ENCODE results near the gene PPP1R3G.

Gene PPP1R3G

GRCh38 chr6:5094327-5094726, 9.2 kb downstream of the PPP1R3G start:
- Mint-ChIP-seq H3K9me3 (no peaks in the 10 kb centered on the region), H3K4me3 (no peak overlapping the region), H3K36me3 (ENCODE audit: low read depth) (no peaks in the 10 kb centered on the region), H3K27ac (no peak overlapping the region), H3K27me3 (peaks cover 42% of the 10 kb centered on the region), H3K4me1 (ENCODE audit: low read depth) (peaks cover 19% of the 10 kb centered on the region)
- no peak for DNase-seq

DNA sequence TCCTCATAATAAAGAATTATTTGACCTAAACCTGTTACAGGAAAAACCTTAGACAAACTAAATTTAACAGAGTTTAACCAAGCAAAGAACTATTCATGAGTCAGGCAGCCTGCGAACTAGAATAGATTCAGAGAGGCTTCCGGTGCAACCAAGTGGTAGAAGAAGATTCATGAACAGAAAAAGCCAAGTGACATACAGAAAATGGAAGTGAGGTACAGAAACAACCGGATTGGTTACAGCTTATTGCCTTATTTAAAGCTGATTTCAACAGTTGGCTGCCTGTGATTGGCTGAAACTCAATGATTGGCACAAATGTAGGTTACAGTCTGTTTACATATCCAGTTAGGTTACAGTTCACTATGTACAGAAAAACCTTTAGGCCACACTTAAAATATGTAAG, 10.1 kb downstream of the PPP1R3G start:
- peaks cover 16% of the 10 kb centered on the region for H3K4me1 Mint-ChIP-seq (ENCODE audit: low read depth)
- peaks cover 35% of the 10 kb centered on the region for H3K27me3 Mint-ChIP-seq

DNA sequence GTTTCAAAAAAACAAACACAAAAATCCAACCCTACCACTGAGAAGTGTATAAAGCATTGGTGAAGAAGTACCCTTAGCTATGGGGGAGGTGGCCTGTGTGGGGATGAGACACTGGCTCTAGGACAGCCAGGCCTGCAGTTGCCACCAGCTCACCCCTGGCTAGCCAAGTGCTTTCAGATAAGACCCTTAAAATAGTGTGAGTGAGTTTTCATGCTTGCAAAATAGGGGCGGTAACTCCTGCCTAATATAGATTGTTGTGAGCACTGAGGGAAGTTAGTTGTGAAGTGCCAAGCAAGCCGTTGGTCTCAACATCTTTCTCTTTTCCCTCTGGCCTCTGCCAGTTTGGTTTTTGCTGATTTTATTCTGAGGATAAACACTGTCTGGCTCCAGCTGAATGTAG, 11.3 kb downstream of the PPP1R3G start:
- no peaks in the 10 kb centered on the region for H3K9me3 Mint-ChIP-seq
- H3K27me3 Mint-ChIP-seq = peaks cover 24% of the 10 kb centered on the region
- H3K36me3 Mint-ChIP-seq (ENCODE audit: low read depth) = no peaks in the 10 kb centered on the region

More for the DNA sequence above, 10.1 kb downstream of the PPP1R3G start:
- DNase-seq = no peak
- Mint-ChIP-seq H3K36me3 (ENCODE audit: low read depth) (no peaks in the 10 kb centered on the region), H3K9me3 (no peaks in the 10 kb centered on the region), H3K27ac (no peak overlapping the region), H3K4me3 (no peak overlapping the region)

DNA sequence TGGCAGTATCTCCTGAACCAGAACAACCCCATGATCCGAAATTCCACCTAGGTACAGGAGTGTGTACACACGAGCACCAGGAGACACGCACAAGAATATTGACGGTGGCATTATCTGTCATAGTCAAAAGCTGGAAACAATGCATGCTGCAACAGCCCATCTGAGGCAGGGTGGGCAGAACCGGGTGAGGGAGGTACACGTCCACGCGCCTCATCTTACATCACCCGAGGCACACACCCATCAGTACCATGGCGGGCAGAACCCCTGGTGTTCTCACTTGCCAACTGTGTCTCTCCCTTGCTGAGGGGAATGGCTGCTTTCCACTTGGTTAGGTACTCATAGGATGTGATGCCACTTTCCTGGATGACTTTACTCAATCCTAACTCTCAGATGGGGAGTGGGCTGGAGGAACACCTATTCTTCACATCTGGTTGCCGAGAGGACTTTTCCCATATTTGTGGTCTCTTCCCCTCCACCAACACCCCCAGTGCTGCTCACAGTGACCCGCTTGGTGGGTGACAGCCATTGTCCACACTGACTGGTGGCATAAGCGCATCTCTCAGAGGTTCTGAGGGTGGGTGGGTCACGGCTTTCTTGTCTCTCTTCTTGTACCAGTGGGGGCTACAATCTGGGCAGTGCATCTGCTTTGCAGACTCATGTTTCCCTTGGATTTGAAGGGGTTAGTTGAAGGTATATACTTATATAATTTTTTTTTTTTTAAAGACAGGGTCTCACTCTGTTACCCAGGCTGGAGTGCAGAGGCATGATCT, 13.5 kb downstream of the PPP1R3G start:
- Mint-ChIP-seq H3K27ac (no peak overlapping the region), H3K27me3 (peaks cover 9% of the 10 kb centered on the region), H3K9me3 (no peaks in the 10 kb centered on the region), H3K4me1 (ENCODE audit: low read depth) (no peaks in the 10 kb centered on the region), H3K4me3 (no peak overlapping the region), H3K36me3 (ENCODE audit: low read depth) (no peaks in the 10 kb centered on the region)
- no peak for DNase-seq

More for the DNA sequence above, 11.3 kb downstream of the PPP1R3G start:
- DNase-seq = no peak
- Mint-ChIP-seq H3K27ac (no peak overlapping the region), H3K4me3 (no peak overlapping the region), H3K4me1 (ENCODE audit: low read depth) (peaks cover 6% of the 10 kb centered on the region)

GRCh38 chr6:5099537-5099936, 14.4 kb downstream of the PPP1R3G start:
- H3K27me3 Mint-ChIP-seq = peaks cover 3% of the 10 kb centered on the region
- H3K4me1 Mint-ChIP-seq (ENCODE audit: low read depth) = no peaks in the 10 kb centered on the region
- no peak overlapping the region for H3K27ac Mint-ChIP-seq
- DNase-seq = no peak
- no peak overlapping the region for H3K4me3 Mint-ChIP-seq
- H3K9me3 Mint-ChIP-seq = no peaks in the 10 kb centered on the region
- peaks cover 3% of the 10 kb centered on the region for H3K36me3 Mint-ChIP-seq (ENCODE audit: low read depth)

- Mint-ChIP-seq H3K9me3 (no peaks in the 10 kb centered on the region), H3K36me3 (ENCODE audit: low read depth) (peaks cover 3% of the 10 kb centered on the region), H3K27ac (no peak overlapping the region), H3K4me1 (ENCODE audit: low read depth) (no peaks in the 10 kb centered on the region), H3K27me3 (no peaks in the 10 kb centered on the region), H3K4me3 (no peak overlapping the region)
- no peak for DNase-seq
Measured at GRCh38 chr6:5100806-5101205, 15.7 kb downstream of the PPP1R3G start.

DNA sequence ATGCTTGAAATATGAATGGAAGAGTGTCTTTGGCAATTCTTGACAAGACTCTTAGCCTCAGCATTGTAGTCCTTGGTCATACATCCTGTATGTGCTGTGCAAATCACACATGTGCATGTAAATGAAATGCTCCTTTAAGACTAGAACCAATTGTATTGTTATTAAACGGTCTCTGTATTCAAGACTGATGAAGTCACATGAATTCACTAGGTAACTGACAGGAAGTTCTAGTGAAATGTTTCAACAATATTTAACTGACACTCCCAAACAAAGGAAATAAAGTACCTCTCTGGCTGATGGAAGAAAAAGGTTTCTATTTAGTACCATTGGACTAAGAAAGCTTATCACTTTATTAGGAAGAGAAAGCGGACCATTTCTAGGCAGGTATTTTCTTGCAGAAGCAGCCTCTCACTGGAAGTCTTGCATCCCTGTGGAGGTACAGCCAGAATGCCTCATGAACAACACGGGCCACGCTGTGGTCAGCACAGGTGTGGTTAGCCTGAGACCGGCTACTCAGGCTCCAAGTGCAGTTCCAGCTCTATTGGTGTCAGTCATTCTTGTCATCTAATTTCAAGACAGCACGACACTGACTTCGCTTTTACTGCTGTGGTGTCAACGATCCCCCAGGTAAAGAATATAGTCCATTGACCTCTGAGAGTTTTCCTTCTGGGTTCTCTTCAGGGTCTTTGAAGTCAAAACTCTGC, 17.3 kb downstream of the PPP1R3G start:
- no peaks in the 10 kb centered on the region for H3K27me3 Mint-ChIP-seq
- peaks cover 3% of the 10 kb centered on the region for H3K36me3 Mint-ChIP-seq (ENCODE audit: low read depth)
- no peak overlapping the region for H3K4me3 Mint-ChIP-seq
- H3K4me1 Mint-ChIP-seq (ENCODE audit: low read depth) = no peaks in the 10 kb centered on the region
- H3K9me3 Mint-ChIP-seq = no peaks in the 10 kb centered on the region
- DNase-seq = no peak
- H3K27ac Mint-ChIP-seq = no peak overlapping the region

DNA sequence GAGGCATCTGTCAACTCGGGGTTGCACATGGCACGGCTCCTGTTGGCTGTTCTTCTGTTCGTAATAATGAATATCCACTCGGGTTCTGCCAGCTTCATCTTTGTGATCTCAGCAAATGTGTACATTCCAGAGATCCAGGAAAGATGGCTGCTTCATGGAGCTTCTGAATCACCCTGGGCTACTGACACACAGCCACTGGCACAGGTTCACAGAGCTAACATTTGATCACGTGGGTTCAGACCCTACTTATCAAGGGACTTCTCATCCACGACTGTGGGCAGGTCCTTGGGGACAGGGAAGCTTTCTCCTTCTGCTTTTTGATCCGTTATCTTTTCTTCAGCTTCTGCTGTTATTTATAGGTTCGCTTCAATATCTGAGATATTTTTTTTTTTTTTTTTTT, 18.1 kb downstream of the PPP1R3G start:
- Mint-ChIP-seq H3K9me3 (no peaks in the 10 kb centered on the region), H3K27ac (no peak overlapping the region), H3K4me3 (no peak overlapping the region), H3K4me1 (ENCODE audit: low read depth) (no peaks in the 10 kb centered on the region), H3K36me3 (ENCODE audit: low read depth) (peaks cover 9% of the 10 kb centered on the region), H3K27me3 (no peaks in the 10 kb centered on the region)
- no peak for DNase-seq

DNA sequence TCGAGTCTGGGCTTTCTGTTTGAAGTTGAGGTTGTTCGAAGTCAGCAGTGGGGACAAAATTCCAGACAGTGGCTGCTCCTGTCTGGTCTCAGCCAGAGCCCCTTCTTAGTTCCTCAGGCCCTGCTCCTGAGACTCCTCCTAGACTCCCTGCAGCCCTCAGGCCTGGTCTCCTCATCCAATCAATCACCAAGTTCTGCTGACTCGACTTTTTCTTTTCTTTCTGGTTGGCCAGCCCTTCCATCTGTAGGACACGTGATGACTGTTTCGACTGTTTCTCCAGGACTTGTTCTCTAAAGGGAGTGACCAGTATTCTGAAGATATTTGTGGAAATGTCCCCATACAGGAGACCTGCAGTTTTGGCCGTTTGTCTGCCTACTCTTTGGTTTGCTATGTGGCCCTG, 19.5 kb downstream of the PPP1R3G start:
- no peak overlapping the region for H3K27ac Mint-ChIP-seq
- no peak for DNase-seq
- no peaks in the 10 kb centered on the region for H3K9me3 Mint-ChIP-seq
- H3K27me3 Mint-ChIP-seq = no peaks in the 10 kb centered on the region
- H3K4me3 Mint-ChIP-seq = no peak overlapping the region
- H3K4me1 Mint-ChIP-seq (ENCODE audit: low read depth) = no peaks in the 10 kb centered on the region
- H3K36me3 Mint-ChIP-seq (ENCODE audit: low read depth) = peaks cover 15% of the 10 kb centered on the region

DNA sequence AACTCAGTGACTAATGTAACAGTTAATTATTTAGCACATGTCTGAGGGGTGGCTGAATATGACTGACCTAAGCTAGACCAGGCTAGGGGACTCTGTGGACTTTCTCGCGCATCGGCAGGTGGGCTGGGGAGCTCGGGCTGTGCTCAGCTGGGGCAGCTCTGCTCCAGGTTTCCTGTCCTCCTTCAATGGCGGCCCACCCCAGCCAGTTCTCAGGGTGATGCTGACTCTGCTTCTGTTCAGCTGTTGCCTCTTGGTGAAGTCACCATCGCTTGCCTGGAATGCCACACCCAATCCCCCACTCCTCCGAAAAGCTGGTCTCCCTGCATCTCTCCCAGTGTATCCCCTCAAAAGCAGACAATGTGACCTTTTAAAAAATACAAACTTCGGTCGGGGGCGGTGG, 20.0 kb downstream of the PPP1R3G start:
- no peak for DNase-seq
- no peaks in the 10 kb centered on the region for H3K27me3 Mint-ChIP-seq
- peaks cover 19% of the 10 kb centered on the region for H3K36me3 Mint-ChIP-seq (ENCODE audit: low read depth)
- H3K9me3 Mint-ChIP-seq = no peaks in the 10 kb centered on the region
- H3K4me1 Mint-ChIP-seq (ENCODE audit: low read depth) = no peaks in the 10 kb centered on the region
- H3K27ac Mint-ChIP-seq = no peak overlapping the region
- H3K4me3 Mint-ChIP-seq = no peak overlapping the region

DNA sequence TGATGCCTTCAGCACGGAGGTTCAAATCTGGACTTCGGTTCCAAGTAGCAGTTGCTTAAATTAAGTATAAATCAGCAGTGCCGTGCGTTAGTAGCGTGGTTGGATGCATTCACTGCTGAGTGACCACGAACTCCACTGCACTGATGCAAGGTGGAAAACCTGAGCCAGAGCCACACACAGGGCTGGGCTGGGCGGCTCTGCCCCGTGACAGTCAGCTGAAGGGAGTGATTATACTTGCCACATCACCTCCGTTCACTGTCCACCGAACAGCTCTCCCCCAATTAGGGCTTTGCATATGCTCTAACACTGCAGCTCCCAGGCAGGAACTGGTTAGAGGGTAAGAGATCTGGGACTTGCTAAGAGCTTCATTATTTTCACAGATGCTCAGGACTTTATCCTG, 22.2 kb downstream of the PPP1R3G start:
- no peaks in the 10 kb centered on the region for H3K27me3 Mint-ChIP-seq
- no peak overlapping the region for H3K4me3 Mint-ChIP-seq
- DNase-seq = no peak
- no peaks in the 10 kb centered on the region for H3K9me3 Mint-ChIP-seq
- peaks cover 35% of the 10 kb centered on the region for H3K36me3 Mint-ChIP-seq (ENCODE audit: low read depth)
- H3K4me1 Mint-ChIP-seq (ENCODE audit: low read depth) = no peaks in the 10 kb centered on the region
- no peak overlapping the region for H3K27ac Mint-ChIP-seq

- peaks cover 39% of the 10 kb centered on the region for H3K36me3 Mint-ChIP-seq (ENCODE audit: low read depth)
- no peak overlapping the region for H3K4me3 Mint-ChIP-seq
- no peaks in the 10 kb centered on the region for H3K9me3 Mint-ChIP-seq
- no peaks in the 10 kb centered on the region for H3K4me1 Mint-ChIP-seq (ENCODE audit: low read depth)
- DNase-seq = no peak
- no peaks in the 10 kb centered on the region for H3K27me3 Mint-ChIP-seq
- no peak overlapping the region for H3K27ac Mint-ChIP-seq
Measured at GRCh38 chr6:5108068-5108467, 22.9 kb downstream of the PPP1R3G start.

- Mint-ChIP-seq H3K4me3 (no peak overlapping the region), H3K9me3 (no peaks in the 10 kb centered on the region), H3K27ac (no peak overlapping the region), H3K4me1 (ENCODE audit: low read depth) (no peaks in the 10 kb centered on the region), H3K36me3 (ENCODE audit: low read depth) (peaks cover 39% of the 10 kb centered on the region), H3K27me3 (no peaks in the 10 kb centered on the region)
- no peak for DNase-seq
Measured at GRCh38 chr6:5108536-5109150, 23.5 kb downstream of the PPP1R3G start.

DNA sequence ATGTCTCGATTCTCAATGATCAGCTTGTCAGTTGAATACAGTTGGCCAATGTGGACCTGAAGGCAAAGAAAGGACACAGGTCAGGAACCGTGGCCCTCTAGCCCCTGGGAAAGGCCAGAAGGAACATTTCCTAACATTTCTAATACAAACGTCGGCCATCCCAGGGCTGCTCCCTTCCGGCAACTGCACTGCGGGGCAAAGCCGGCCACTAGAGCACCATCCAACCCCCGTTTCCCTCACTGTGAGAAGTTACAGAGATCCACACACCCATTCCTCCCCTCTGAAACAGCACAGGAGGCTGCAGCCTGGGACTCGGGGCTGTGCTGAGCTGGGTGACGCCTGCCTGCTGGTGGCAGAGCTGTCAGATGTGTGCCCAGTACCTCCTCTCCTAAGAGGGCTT, 24.3 kb downstream of the PPP1R3G start:
- H3K4me1 Mint-ChIP-seq (ENCODE audit: low read depth) = no peaks in the 10 kb centered on the region
- DNase-seq = no peak
- H3K27me3 Mint-ChIP-seq = no peaks in the 10 kb centered on the region
- peaks cover 36% of the 10 kb centered on the region for H3K36me3 Mint-ChIP-seq (ENCODE audit: low read depth)
- H3K9me3 Mint-ChIP-seq = no peaks in the 10 kb centered on the region
- no peak overlapping the region for H3K4me3 Mint-ChIP-seq
- no peak overlapping the region for H3K27ac Mint-ChIP-seq

DNA sequence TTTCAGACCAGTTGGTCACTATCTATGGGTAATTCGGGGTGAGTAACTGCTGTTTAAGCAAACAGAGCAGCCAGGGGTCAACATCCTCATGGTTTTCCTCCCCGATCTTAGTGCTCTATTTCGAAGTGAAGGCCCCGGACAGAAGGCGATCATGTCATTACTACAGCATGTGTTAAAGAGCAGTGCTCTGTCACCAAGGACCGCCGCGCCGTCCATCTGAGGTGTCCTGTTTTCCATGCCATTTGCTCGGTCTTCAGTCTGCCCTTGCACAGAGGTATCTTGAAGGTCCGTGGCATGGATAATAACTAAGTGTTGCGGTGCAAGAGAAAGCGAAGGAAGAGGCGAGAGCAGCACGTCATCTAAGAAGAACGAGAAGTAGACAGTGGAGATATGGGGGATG, 25.1 kb downstream of the PPP1R3G start:
- Mint-ChIP-seq H3K27me3 (no peaks in the 10 kb centered on the region), H3K4me3 (no peak overlapping the region), H3K4me1 (ENCODE audit: low read depth) (no peaks in the 10 kb centered on the region), H3K9me3 (no peaks in the 10 kb centered on the region), H3K27ac (no peak overlapping the region), H3K36me3 (ENCODE audit: low read depth) (peaks cover 36% of the 10 kb centered on the region)
- DNase-seq = no peak
